OCI-LY1 (cell line): Measurements from ENCODE around the gene EBF4.

Source experiments
- H2AFZ ChIP-seq: fragments of 200-600 bp; sonication (generic), shearing (Covaris generic); 2 replicates; pipeline ENCODE4 v1.6.0; 2014; ENCODE audit warnings: antibody characterized with exemption, mild to moderate bottlenecking, low read length
- H3F3A ChIP-seq: fragments of 200-600 bp; sonication (generic), shearing (Covaris generic); 2 replicates; pipeline ENCODE4 v1.6.0; 2014; ENCODE audit warnings: mild to moderate bottlenecking, antibody characterized with exemption, low read length, moderate library complexity; ENCODE audit not compliant: insufficient read depth
- H3K27ac ChIP-seq: fragments of 200-600 bp; sonication (generic); 2 replicates; pipeline ENCODE4 v1.5.1; 2014; ENCODE audit warnings: low read length, mixed run types, mild to moderate bottlenecking, low read depth; ENCODE audit not compliant: poor library complexity, severe bottlenecking
- H3K27me3 ChIP-seq: fragments of 200-600 bp; sonication (generic); 2 replicates; pipeline ENCODE4 v1.6.0; 2014; ENCODE audit warnings: antibody characterized with exemption, mild to moderate bottlenecking, low read length, moderate library complexity; ENCODE audit not compliant: insufficient read depth
- H3K36me3 ChIP-seq: fragments of 200-600 bp; sonication (generic); 2 replicates; pipeline ENCODE4 v1.6.1; 2014; ENCODE audit warnings: mild to moderate bottlenecking, antibody characterized with exemption, low read length, moderate library complexity, mixed read lengths; ENCODE audit not compliant: insufficient read depth
- H3K4me1 ChIP-seq: fragments of 200-600 bp; sonication (generic); 2 replicates; pipeline ENCODE4 v1.5.1; 2014; ENCODE audit warnings: mild to moderate bottlenecking, low read length, moderate library complexity; ENCODE audit not compliant: insufficient read depth, severe bottlenecking
- H3K4me2 ChIP-seq: fragments of 200-600 bp; sonication (generic), shearing (Covaris generic); 2 replicates; pipeline ENCODE4 v1.6.1; 2014; ENCODE audit warnings: low read length
- H3K4me3 ChIP-seq: fragments of 200-600 bp; sonication (generic); 2 replicates; pipeline ENCODE4 v1.5.1; 2014; ENCODE audit warnings: low read length, low read depth, mild to moderate bottlenecking, mixed read lengths; ENCODE audit not compliant: poor library complexity, severe bottlenecking
- H3K79me2 ChIP-seq: fragments of 200-600 bp; shearing (Covaris generic); 2 replicates; pipeline ENCODE4 v1.6.1; 2016; ENCODE audit warnings: mixed run types, low read length, mixed read lengths; ENCODE audit not compliant: insufficient read depth
- H3K9ac ChIP-seq: fragments of 200-600 bp; sonication (generic), shearing (Covaris generic); 2 replicates; pipeline ENCODE4 v1.6.1; 2014; ENCODE audit warnings: mild to moderate bottlenecking, low read length, mixed read lengths
- H3K9me2 ChIP-seq: fragments of 200-600 bp; sonication (generic), shearing (Covaris generic); 2 replicates; pipeline ENCODE4 v1.6.1; 2014; ENCODE audit warnings: low read depth, mild to moderate bottlenecking, low read length, mixed read lengths
- H3K9me3 ChIP-seq: fragments of 200-600 bp; shearing (Covaris generic); 2 replicates; pipeline ENCODE4 v1.6.1; 2014; ENCODE audit warnings: low read length, mixed read lengths
- H4K20me1 ChIP-seq: fragments of 200-600 bp; sonication (generic), shearing (Covaris generic); 2 replicates; pipeline ENCODE4 v1.6.0; 2016; ENCODE audit warnings: mild to moderate bottlenecking, low read length; ENCODE audit not compliant: insufficient read depth
- EZH2 ChIP-seq: fragments of 200-600 bp; sonication (generic), shearing (Covaris generic); IDR thresholded peaks from 2 replicates; pipeline ENCODE4 v1.8.0; 2017; ENCODE audit warnings: borderline replicate concordance, mixed run types, mild to moderate bottlenecking, antibody characterized with exemption, low read length, moderate library complexity, mixed read lengths
- TF ChIP-seq, protein P1 (sequence below): fragments of 200-600 bp; sonication (generic), shearing (Covaris generic); IDR thresholded peaks from 2 replicates; pipeline ENCODE4 v1.5.1; 2017; ENCODE audit warnings: mild to moderate bottlenecking, antibody characterized with exemption, low read length, moderate library complexity, mixed read lengths

The EBF4 gene

DNA sequence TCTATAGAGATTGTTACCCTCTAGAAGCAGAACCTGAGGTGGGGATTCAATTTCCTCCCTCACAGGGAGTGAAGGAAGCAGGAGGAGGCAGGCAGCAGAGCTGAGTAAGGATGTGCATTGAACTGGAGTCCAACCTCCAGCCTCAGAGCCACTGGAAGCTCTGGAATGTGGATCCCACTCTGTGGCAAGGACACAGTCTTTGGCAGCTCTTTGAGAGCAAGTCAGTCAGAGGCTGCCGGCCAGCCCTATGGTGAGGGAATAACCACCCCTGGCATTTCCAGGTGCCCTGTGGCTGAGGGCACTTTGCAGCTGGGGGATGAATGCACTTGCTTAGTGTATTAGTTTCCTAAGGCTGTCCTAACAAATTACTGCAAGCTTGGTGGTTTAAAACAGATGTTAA, 37.2 kb downstream of the EBF4 start:
- H2AFZ ChIP-seq, result no peak overlapping the region
- no peaks in the 10 kb centered on the region for H3K4me1 ChIP-seq
- no peaks in the 10 kb centered on the region for H3K79me2 ChIP-seq
- no peak overlapping the region for H3K4me2 ChIP-seq
- no peaks in the 10 kb centered on the region for H3F3A ChIP-seq
- H3K4me3 ChIP-seq, result no peak overlapping the region
- no peak overlapping the region for H3K9ac ChIP-seq
- peaks cover 5% of the 10 kb centered on the region; the same call in 1 of the 2 replicates for H3K9me3 ChIP-seq
- H3K27ac ChIP-seq, result no peak overlapping the region
- H3K27me3 ChIP-seq, result no peaks in the 10 kb centered on the region; the same call in 1 of the 2 replicates
- no peaks in the 10 kb centered on the region for H4K20me1 ChIP-seq
- H3K36me3 ChIP-seq, result no peaks in the 10 kb centered on the region
- TF ChIP-seq EZH2, result no peak
- TF ChIP-seq, protein P1, sequence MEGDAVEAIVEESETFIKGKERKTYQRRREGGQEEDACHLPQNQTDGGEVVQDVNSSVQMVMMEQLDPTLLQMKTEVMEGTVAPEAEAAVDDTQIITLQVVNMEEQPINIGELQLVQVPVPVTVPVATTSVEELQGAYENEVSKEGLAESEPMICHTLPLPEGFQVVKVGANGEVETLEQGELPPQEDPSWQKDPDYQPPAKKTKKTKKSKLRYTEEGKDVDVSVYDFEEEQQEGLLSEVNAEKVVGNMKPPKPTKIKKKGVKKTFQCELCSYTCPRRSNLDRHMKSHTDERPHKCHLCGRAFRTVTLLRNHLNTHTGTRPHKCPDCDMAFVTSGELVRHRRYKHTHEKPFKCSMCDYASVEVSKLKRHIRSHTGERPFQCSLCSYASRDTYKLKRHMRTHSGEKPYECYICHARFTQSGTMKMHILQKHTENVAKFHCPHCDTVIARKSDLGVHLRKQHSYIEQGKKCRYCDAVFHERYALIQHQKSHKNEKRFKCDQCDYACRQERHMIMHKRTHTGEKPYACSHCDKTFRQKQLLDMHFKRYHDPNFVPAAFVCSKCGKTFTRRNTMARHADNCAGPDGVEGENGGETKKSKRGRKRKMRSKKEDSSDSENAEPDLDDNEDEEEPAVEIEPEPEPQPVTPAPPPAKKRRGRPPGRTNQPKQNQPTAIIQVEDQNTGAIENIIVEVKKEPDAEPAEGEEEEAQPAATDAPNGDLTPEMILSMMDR, result no peak
- H3K9me2 ChIP-seq, result no peaks in the 10 kb centered on the region; the same call in 1 of the 2 replicates

DNA sequence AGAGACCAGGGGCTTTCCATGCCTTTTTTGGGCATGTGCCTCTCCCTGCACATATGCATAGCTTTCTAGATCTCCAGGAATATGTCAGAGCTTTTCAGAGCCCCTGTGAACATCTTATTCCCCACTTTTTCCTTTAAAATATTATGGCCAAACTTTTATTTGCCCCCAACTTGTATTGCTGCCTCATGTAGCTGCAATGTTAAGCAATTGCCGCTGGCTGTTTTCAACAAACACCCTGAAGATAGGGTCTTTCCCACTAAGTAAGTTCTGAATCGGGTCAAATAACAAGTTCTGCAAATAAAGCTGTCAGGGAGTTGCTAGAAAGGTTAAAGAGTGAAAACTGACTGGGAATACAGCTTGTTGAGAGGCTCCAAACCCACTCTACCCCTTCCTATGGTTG, 42.3 kb downstream of the EBF4 start:
- Histone ChIP-seq H3K4me1 (no peaks in the 10 kb centered on the region), H3K9me2 (no peaks in the 10 kb centered on the region), H3F3A (no peaks in the 10 kb centered on the region), H3K79me2 (no peaks in the 10 kb centered on the region), H3K27ac (no peak overlapping the region), H3K4me2 (no peak overlapping the region), H4K20me1 (no peaks in the 10 kb centered on the region), H3K4me3 (no peak overlapping the region), H3K36me3 (no peaks in the 10 kb centered on the region), H3K27me3 (no peaks in the 10 kb centered on the region; the same call in 1 of the 2 replicates), H2AFZ (no peak overlapping the region), H3K9ac (no peak overlapping the region), H3K9me3 (peaks cover 5% of the 10 kb centered on the region; the same call in 1 of the 2 replicates)
- no peak for TF ChIP-seq EZH2
- TF ChIP-seq, protein P1, result no peak

DNA sequence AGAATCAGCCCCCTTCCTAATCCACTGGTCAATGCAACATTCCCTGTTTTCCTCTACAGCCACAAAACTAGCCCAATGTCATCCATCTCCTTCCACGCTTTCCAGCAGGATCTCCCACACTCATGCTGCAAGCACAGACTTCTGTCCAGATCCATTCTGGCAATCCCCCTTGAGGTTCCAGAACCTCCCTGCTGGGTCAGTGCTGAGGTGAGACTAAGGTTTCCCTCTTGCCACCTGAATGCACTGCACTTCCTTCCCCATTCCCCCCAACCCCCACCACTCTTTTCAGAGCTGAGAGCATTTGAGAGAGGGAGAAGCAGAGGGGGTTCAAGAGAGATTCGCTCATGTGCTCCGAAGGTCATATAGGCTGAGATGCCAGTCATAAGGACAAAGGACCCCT, 43.9 kb downstream of the EBF4 start:
- Histone ChIP-seq H3K9ac (no peak overlapping the region), H3K4me2 (no peak overlapping the region), H3K9me3 (peaks cover 5% of the 10 kb centered on the region; the same call in 1 of the 2 replicates), H3K9me2 (no peaks in the 10 kb centered on the region), H2AFZ (no peak overlapping the region), H3K79me2 (no peaks in the 10 kb centered on the region), H3F3A (no peaks in the 10 kb centered on the region), H3K36me3 (no peaks in the 10 kb centered on the region), H3K27ac (no peak overlapping the region), H3K27me3 (no peaks in the 10 kb centered on the region; the same call in 1 of the 2 replicates), H3K4me1 (no peaks in the 10 kb centered on the region), H3K4me3 (no peak overlapping the region), H4K20me1 (no peaks in the 10 kb centered on the region)
- TF ChIP-seq EZH2, result no peak
- TF ChIP-seq, protein P1, result no peak
